HPDE6-E6E7 (cell line): ENCODE data around the gene SEMA6D.

Source experiments
- DNase-seq: peaks from one replicate; pipeline ENCODE4 v3.0.0; 2011; ENCODE audit warnings: missing footprints; ENCODE audit errors: extremely low spot score

Gene SEMA6D

GRCh38 chr15:47784820-47785219 is 67.5 kb downstream of the SEMA6D start:
- no peak for DNase-seq

GRCh38 chr15:47786371-47786770 is 69.1 kb downstream of the SEMA6D start:
- DNase-seq, result no peak

- DNase-seq, result no peak
These were observed 70.6 kb downstream of the SEMA6D start for GRCh38 chr15:47787875-47788274.

GRCh38 chr15:47788685-47789084 is 71.4 kb downstream of the SEMA6D start:
- no peak for DNase-seq

- no peak for DNase-seq
These were observed 73.9 kb downstream of the SEMA6D start for GRCh38 chr15:47791161-47791560.

- no peak for DNase-seq
These were observed 74.9 kb downstream of the SEMA6D start for GRCh38 chr15:47792231-47792630.

- no peak for DNase-seq
These were observed 77.1 kb downstream of the SEMA6D start for GRCh38 chr15:47794252-47794914.

GRCh38 chr15:47795864-47796263 is 78.6 kb downstream of the SEMA6D start:
- DNase-seq, result no peak

GRCh38 chr15:47796339-47796738 is 79.0 kb downstream of the SEMA6D start:
- DNase-seq, result no peak

GRCh38 chr15:47796830-47797229 is 79.5 kb downstream of the SEMA6D start:
- DNase-seq, result no peak

GRCh38 chr15:47801522-47801921 is 84.2 kb downstream of the SEMA6D start:
- peak; percentile 54 for DNase-seq

- no peak for DNase-seq
These were observed 84.9 kb downstream of the SEMA6D start for GRCh38 chr15:47802216-47802615.

GRCh38 chr15:47803767-47804166 is 86.5 kb downstream of the SEMA6D start:
- DNase-seq, result no peak

GRCh38 chr15:47804733-47805132 is 87.4 kb downstream of the SEMA6D start:
- no peak for DNase-seq

- DNase-seq, result no peak
These were observed 88.7 kb downstream of the SEMA6D start for GRCh38 chr15:47806008-47806407.

GRCh38 chr15:47811172-47811571 is 93.9 kb downstream of the SEMA6D start:
- no peak for DNase-seq

- DNase-seq, result peak; percentile 49
These were observed 95.2 kb downstream of the SEMA6D start for GRCh38 chr15:47812470-47812999.

- no peak for DNase-seq
These were observed 96.6 kb downstream of the SEMA6D start for GRCh38 chr15:47813748-47814384.

- no peak for DNase-seq
These were observed 97.3 kb downstream of the SEMA6D start for GRCh38 chr15:47814620-47815019.

- no peak for DNase-seq
These were observed 100.8 kb downstream of the SEMA6D start for GRCh38 chr15:47817969-47818548.

- no peak for DNase-seq
These were observed 101.9 kb downstream of the SEMA6D start for GRCh38 chr15:47819158-47819557.

GRCh38 chr15:47820057-47820746 is 102.9 kb downstream of the SEMA6D start:
- DNase-seq, result peak; percentile 83
